ENCODE measurements around the gene LRP1B. TPM values are rescaled to one million over a fixed set of nuclear protein-coding genes. Genes with fewer than 3 reads are reported as not detected.

LRP1B gene
- polyA plus RNA-seq, 2 of the 4 experiments (the other 2 are of a cell fraction), result 0.03 TPM; not detected in 1

DNA sequence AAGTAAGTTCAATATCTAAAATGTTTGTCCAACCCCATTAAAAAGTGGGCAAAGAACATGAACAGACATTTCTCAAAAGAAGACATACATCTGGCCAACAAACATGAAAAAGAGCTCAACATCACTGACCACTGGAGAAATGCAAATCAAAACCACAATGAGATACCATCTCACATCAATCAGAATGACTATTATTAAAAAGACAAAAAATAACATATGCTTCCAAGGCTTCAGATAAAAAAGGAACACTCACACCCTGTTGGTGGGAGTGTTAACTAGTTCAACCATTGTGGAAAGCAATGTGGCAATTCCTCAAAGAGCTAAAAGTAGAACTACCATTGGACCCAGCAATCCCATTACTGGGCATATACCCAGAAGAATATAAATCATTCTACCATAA, 931.1 kb downstream of the LRP1B start:
- H3K4me1 ChIP-seq, result no peaks in the 10 kb centered on the region
- no peak overlapping the region for H3K4me3 ChIP-seq
- no peaks in the 10 kb centered on the region for H3K9me3 ChIP-seq
- CTCF ChIA-PET, result no interaction called here
- H3K27ac ChIP-seq, result no peak overlapping the region
- H3K4me2 ChIP-seq, result no peak overlapping the region
- FAIRE-seq (no peak), DNase-seq (ENCODE audit: low read depth in 1 of 2, low spot score in 1 of 2) (no peak), ATAC-seq (no peak)
- POLR2A ChIA-PET, result no interaction called here
- TF ChIP-seq CEBPB (IDR thresholded peaks at IDR 0.05) (no peak), RFX5 (IDR thresholded peaks at IDR 0.05) (no peak), MAFK (IDR thresholded peaks at IDR 0.05; ENCODE audit: partially characterized antibody) (no peak), GATA3 (IDR thresholded peaks at IDR 0.05; ENCODE audit: borderline replicate concordance) (no peak), JUN (IDR thresholded peaks at IDR 0.05) (no peak), TFCP2L1 (CRISPR knock-in tag; IDR thresholded peaks at IDR 0.05) (no peak), CHD2 (IDR thresholded peaks at IDR 0.05; ENCODE audit: low read length, partially characterized antibody) (no peak), HDAC2 (IDR thresholded peaks at IDR 0.05) (no peak), FOSB (CRISPR knock-in tag; IDR thresholded peaks at IDR 0.05) (no peak), CBX2 (IDR thresholded peaks at IDR 0.05; ENCODE audit: borderline replicate concordance, low read depth) (no peak), MAX (IDR thresholded peaks at IDR 0.05) (no peak), MAZ (IDR thresholded peaks at IDR 0.05; ENCODE audit: borderline replicate concordance, low read depth, low read length) (no peak), ZSCAN20 (CRISPR knock-in tag; IDR thresholded peaks at IDR 0.05) (no peak), RAD21 (conservative IDR thresholded peaks at IDR 0.05 in 1 of 2, IDR thresholded peaks at IDR 0.05 in 1 of 2) (no peak)
- TF ChIP-seq, protein P1, sequence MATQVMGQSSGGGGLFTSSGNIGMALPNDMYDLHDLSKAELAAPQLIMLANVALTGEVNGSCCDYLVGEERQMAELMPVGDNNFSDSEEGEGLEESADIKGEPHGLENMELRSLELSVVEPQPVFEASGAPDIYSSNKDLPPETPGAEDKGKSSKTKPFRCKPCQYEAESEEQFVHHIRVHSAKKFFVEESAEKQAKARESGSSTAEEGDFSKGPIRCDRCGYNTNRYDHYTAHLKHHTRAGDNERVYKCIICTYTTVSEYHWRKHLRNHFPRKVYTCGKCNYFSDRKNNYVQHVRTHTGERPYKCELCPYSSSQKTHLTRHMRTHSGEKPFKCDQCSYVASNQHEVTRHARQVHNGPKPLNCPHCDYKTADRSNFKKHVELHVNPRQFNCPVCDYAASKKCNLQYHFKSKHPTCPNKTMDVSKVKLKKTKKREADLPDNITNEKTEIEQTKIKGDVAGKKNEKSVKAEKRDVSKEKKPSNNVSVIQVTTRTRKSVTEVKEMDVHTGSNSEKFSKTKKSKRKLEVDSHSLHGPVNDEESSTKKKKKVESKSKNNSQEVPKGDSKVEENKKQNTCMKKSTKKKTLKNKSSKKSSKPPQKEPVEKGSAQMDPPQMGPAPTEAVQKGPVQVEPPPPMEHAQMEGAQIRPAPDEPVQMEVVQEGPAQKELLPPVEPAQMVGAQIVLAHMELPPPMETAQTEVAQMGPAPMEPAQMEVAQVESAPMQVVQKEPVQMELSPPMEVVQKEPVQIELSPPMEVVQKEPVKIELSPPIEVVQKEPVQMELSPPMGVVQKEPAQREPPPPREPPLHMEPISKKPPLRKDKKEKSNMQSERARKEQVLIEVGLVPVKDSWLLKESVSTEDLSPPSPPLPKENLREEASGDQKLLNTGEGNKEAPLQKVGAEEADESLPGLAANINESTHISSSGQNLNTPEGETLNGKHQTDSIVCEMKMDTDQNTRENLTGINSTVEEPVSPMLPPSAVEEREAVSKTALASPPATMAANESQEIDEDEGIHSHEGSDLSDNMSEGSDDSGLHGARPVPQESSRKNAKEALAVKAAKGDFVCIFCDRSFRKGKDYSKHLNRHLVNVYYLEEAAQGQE (IDR thresholded peaks at IDR 0.05), result no peak
- TF ChIP-seq, protein P2, sequence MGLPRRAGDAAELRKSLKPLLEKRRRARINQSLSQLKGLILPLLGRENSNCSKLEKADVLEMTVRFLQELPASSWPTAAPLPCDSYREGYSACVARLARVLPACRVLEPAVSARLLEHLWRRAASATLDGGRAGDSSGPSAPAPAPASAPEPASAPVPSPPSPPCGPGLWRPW (IDR thresholded peaks at IDR 0.05), result no peak
- TF ChIP-seq, protein P3, sequence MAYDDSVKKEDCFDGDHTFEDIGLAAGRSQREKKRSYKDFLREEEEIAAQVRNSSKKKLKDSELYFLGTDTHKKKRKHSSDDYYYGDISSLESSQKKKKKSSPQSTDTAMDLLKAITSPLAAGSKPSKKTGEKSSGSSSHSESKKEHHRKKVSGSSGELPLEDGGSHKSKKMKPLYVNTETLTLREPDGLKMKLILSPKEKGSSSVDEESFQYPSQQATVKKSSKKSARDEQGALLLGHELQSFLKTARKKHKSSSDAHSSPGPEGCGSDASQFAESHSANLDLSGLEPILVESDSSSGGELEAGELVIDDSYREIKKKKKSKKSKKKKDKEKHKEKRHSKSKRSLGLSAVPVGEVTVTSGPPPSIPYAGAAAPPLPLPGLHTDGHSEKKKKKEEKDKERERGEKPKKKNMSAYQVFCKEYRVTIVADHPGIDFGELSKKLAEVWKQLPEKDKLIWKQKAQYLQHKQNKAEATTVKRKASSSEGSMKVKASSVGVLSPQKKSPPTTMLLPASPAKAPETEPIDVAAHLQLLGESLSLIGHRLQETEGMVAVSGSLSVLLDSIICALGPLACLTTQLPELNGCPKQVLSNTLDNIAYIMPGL (CRISPR knock-in tag; IDR thresholded peaks at IDR 0.05; ENCODE audit: borderline replicate concordance), result no peak

DNA sequence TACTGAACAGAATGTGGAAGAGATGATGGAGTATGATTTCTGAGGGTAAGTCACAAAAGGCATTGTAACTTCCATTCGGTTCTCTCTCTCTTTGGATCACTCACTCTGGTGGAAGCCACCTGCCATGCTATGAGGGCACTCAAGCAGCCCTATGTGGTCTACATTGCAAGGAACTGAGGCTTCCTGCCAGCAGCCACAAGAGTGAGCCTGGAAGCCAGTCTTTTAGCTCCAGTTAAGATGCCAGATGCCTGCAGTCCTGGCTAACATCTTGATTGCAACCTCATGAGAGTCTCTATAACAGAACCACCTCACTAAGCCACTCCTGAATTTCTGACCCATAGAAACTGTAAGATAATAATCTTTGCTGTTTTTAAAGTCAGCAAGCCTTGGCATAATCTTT, 935.7 kb downstream of the LRP1B start:
- WGBS (ENCODE audit: missing lambda C conversion rate), result 7% methylated on average over 1 of the region's 1 CpG
- no peak for FAIRE-seq
- H3K4me1 ChIP-seq, result no peaks in the 10 kb centered on the region
- no peak for ATAC-seq
- no peaks in the 10 kb centered on the region for H3K9me3 ChIP-seq
- H3K4me2 ChIP-seq, result no peak overlapping the region
- no peak overlapping the region for H3K4me3 ChIP-seq
- TF ChIP-seq CEBPB (IDR thresholded peaks at IDR 0.05) (no peak), CBX2 (IDR thresholded peaks at IDR 0.05; ENCODE audit: borderline replicate concordance, low read depth) (no peak), EHF (CRISPR knock-in tag; IDR thresholded peaks at IDR 0.05) (no peak), FOSL2 (IDR thresholded peaks at IDR 0.05) (no peak), FOSL2 (CRISPR knock-in tag; IDR thresholded peaks at IDR 0.05) (no peak), HDAC2 (IDR thresholded peaks at IDR 0.05) (no peak), ZFP36 (IDR thresholded peaks at IDR 0.05; ENCODE audit: borderline replicate concordance, partially characterized antibody) (no peak), KDM1A (IDR thresholded peaks at IDR 0.05; ENCODE audit: low read depth) (no peak), POLR2AphosphoS2 (conservative IDR thresholded peaks at IDR 0.05; ENCODE audit: low read length) (no peak), HEYL (CRISPR knock-in tag; IDR thresholded peaks at IDR 0.05) (no peak), RAD21 (conservative IDR thresholded peaks at IDR 0.05 in 1 of 2, IDR thresholded peaks at IDR 0.05 in 1 of 2) (no peak), FOSB (CRISPR knock-in tag; IDR thresholded peaks at IDR 0.05) (no peak), RCOR1 (IDR thresholded peaks at IDR 0.05; ENCODE audit: low read depth, low read length) (no peak)
- TF ChIP-seq, protein P4, sequence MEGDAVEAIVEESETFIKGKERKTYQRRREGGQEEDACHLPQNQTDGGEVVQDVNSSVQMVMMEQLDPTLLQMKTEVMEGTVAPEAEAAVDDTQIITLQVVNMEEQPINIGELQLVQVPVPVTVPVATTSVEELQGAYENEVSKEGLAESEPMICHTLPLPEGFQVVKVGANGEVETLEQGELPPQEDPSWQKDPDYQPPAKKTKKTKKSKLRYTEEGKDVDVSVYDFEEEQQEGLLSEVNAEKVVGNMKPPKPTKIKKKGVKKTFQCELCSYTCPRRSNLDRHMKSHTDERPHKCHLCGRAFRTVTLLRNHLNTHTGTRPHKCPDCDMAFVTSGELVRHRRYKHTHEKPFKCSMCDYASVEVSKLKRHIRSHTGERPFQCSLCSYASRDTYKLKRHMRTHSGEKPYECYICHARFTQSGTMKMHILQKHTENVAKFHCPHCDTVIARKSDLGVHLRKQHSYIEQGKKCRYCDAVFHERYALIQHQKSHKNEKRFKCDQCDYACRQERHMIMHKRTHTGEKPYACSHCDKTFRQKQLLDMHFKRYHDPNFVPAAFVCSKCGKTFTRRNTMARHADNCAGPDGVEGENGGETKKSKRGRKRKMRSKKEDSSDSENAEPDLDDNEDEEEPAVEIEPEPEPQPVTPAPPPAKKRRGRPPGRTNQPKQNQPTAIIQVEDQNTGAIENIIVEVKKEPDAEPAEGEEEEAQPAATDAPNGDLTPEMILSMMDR (IDR thresholded peaks at IDR 0.05), result no peak
- TF ChIP-seq, protein P5, sequence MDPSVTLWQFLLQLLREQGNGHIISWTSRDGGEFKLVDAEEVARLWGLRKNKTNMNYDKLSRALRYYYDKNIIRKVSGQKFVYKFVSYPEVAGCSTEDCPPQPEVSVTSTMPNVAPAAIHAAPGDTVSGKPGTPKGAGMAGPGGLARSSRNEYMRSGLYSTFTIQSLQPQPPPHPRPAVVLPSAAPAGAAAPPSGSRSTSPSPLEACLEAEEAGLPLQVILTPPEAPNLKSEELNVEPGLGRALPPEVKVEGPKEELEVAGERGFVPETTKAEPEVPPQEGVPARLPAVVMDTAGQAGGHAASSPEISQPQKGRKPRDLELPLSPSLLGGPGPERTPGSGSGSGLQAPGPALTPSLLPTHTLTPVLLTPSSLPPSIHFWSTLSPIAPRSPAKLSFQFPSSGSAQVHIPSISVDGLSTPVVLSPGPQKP (IDR thresholded peaks at IDR 0.05; ENCODE audit: low read depth, low read length), result no peak
- no peak overlapping the region for H3K27ac ChIP-seq
- CTCF ChIA-PET, result no interaction called here
- POLR2A ChIA-PET, result no interaction called here
- no peak for DNase-seq (ENCODE audit: low read depth in 1 of 2, low spot score in 1 of 2)

Measured in A549 (cell line).